H1 (cell line): ENCODE results near the gene KIAA1671. TPM values are rescaled to one million over a fixed set of nuclear protein-coding genes. Genes with fewer than 3 reads are reported as not detected.

Source experiments
- ASH2L ChIP-seq: fragments of 200-600, 300-600 bp; sonication (generic); IDR thresholded peaks from one replicate; pipeline ENCODE4 v1.7.1; 2017; ENCODE audit warnings: low read length
- GABPA ChIP-seq: IDR thresholded peaks from 2 replicates; pipeline ENCODE4 v1.6.1; 2011; ENCODE audit warnings: mild to moderate bottlenecking, low read length, moderate library complexity, borderline replicate concordance; ENCODE audit not compliant: insufficient read depth
- NANOG ChIP-seq: IDR thresholded peaks from 2 replicates; pipeline ENCODE4 v1.6.1; 2011; ENCODE audit warnings: low read length, low read depth, mild to moderate bottlenecking, inconsistent platforms; ENCODE audit not compliant: insufficient read depth, poor library complexity, severe bottlenecking
- USF2 ChIP-seq: IDR thresholded peaks from 2 replicates; pipeline ENCODE4 v1.6.1; 2011; ENCODE audit warnings: low read length, improper control_type of control experiment
- polyA plus RNA-seq, 7 experiments: library from polyadenylated mRNA; depleted of rRNA in 3 of 7; stranded (reverse) in 5 of 7; unstranded in 2 of 7; fragments of >200 nt in 5 of 7; fragments of 200-250 nt in 2 of 7; gene quantifications; 1 replicate in 5 of 7; 2 replicates in 1 of 7; 4 replicates in 1 of 7; pipeline versions ENCODE4 v1.2.1 to v1.2.3, GENCODE V29; 2011 to 2013; ENCODE audit warnings: missing spikeins in 2 of 7, mixed read lengths in 2 of 7
- total RNA-seq: library from RNA; stranded (reverse); fragmentation: NEBNext Ultra II Directional; extraction: Animal tissue kit (Norgen Biotek cat#: 25700); gene quantifications from 2 replicates; pipeline ENCODE4 v1.2.1, GENCODE V29; 2021

Gene KIAA1671
- total and polyA plus RNA-seq, 2 of the 8 experiments (the other 6 are each of a cell fraction or from before 2014, with no cell fraction given): 6.4 to 23.9 TPM

GRCh38 chr22:24957043-24957442, 4.5 kb downstream of the KIAA1671 start (continued):
- TF ChIP-seq USF2 (no peak), GABPA (no peak), ASH2L (no peak), NANOG (no peak)
